ENCODE results near the gene PIK3C2B. TPM values are rescaled to one million over a fixed set of nuclear protein-coding genes. Genes with fewer than 3 reads are reported as not detected.
"Not testable (repeated sequence)": the region's sequence is repeated elsewhere in the genome, so short reads cannot be mapped to it uniquely, and the experiment has no call there.

Gene PIK3C2B
- total and polyA plus RNA-seq, 2 donors from 2014 or later = 2.5 to 36.4 TPM

DNA sequence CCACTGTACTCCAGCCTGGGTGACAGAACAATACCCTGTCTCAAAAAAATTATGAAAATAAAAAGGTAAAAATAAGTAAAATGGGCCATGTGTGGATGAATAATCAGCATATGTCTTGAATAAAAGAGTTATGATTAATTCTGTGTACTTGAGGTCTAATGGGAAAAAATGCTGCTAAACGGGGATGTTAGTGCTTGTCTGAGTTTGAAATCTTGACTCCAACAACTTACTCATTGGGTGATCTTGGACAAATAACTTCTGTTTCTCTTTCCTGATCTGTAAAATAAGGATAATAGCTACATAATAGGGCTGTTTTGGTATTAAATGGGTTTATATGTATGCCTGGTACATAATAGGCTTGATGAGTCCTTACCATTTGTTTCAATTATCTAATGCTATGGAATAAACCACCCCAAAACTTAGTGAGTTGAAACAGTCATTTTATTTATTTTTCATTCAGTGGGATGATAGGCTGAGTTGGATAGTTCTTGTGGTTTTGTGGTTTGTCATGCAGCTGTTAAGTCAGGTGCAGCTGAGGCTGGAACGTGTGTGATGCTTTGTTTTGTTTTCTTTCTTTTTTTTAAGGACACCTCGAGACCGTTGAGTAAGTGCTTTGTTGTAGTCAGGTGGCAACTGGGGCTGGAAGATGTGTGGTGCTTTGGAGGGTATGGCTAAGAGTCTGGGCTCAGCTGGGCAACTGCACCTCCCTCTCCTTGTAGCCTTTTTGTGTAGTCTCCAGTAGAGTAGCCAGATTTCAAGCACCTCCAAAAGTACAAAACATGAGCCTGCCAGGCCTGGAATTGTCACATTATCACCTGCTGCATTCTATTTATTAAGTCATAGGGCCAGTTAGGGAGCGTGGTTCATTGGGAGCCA is 26.5 kb upstream of the PIK3C2B start:
- no peak overlapping the region for H3K27ac ChIP-seq (ENCODE audit: low read depth in 2 of 2, low read length in 2 of 2)
- no peaks in the 10 kb centered on the region for H3K27me3 ChIP-seq (ENCODE audit: control insufficient read depth, insufficient read depth, low read length)
- TF ChIP-seq CTCF (IDR thresholded peaks at IDR 0.05; ENCODE audit: borderline replicate concordance, extremely low read depth, insufficient read depth) = no peak
- peaks cover 0 to 2% (median 0%) of the 10 kb centered on the region in 3 donors for H3K36me3 ChIP-seq (ENCODE audit: control insufficient read depth in 2 of 3, insufficient read depth in 3 of 3, low read length in 3 of 3)
- H3K4me3 ChIP-seq (ENCODE audit: low read length in 3 of 3) = no peak overlapping the region
- FAIRE-seq (no peak), DNase-seq (no peak)
- peaks cover 0 to 8% (median 5%) of the 10 kb centered on the region in 3 donors for H3K4me1 ChIP-seq (ENCODE audit: control insufficient read depth in 2 of 3, insufficient read depth in 2 of 3, low read depth in 1 of 3, low read length in 3 of 3)
- no peak overlapping the region for H3K9ac ChIP-seq (ENCODE audit: low read length in 3 of 3)
- intact Hi-C loops (cut with DNase I) = no loop called here
- H3K9me3 ChIP-seq (ENCODE audit: control insufficient read depth in 2 of 3, insufficient read depth in 1 of 3, low read length in 3 of 3) = peaks cover 0 to 4% (median 0%) of the 10 kb centered on the region in 3 donors

GRCh38 chr1:204517382-204517781 is 22.8 kb upstream of the PIK3C2B start:
- Histone ChIP-seq H3K4me3 (ENCODE audit: low read length in 3 of 3) (peak overlapping the region in 2 of 3 donors; percentile 99 to 100), H3K9ac (ENCODE audit: low read length in 3 of 3) (peak overlapping the region in 1 of 3 donors; percentile 94)
- H3K27ac ChIP-seq (ENCODE audit: low read depth in 2 of 2, low read length in 2 of 2); H3K4me1 ChIP-seq (ENCODE audit: control insufficient read depth in 2 of 3, insufficient read depth in 2 of 3, low read depth in 1 of 3, low read length in 3 of 3); intact Hi-C loops (cut with DNase I); H3K9me3 ChIP-seq (ENCODE audit: control insufficient read depth in 2 of 3, insufficient read depth in 1 of 3, low read length in 3 of 3); DNase-seq; FAIRE-seq; H3K36me3 ChIP-seq (ENCODE audit: control insufficient read depth in 2 of 3, insufficient read depth in 3 of 3, low read length in 3 of 3); H3K27me3 ChIP-seq (ENCODE audit: control insufficient read depth, insufficient read depth, low read length): not testable (repeated sequence)

DNA sequence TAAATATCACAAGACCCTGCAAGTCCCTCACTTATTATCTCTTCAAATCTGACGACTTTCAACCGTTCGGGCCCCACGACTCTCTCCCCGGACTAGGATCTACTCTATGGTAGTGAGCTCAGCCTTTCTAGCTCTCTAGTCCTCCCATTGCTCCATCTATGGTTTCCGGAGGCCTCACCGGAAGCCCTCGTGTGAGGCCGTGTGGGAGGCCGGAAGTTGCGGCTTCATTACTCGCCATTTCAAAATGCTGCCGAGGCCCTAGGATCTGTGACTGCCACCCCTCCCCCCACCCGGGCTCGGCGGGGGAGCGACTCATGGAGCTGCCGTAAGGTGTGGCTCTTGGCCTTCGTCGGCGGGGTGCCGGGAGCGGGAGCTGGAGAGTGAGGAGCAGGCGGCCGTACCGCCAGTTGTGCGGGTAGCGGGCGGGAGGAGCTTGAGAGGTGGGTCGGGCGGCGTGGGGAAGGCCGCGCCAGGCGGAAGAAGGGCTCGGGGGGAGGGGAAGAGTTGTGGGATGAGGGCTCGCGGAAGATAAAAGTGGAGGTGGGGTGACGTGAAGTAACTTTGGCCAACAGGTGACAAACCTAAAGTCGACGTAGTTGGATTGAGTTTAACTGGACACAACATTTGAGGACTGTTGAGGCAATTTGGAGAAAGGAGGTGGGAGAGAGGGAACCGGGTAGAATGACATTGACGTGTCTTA is 21.7 kb upstream of the PIK3C2B start, which contains the start of gene MDM4:
Gene MDM4, plus strand, starts transcription at position 227 of the 700 bp plus-strand sequence. CDS start 9,113 bp downstream, outside the sequence.
- FAIRE-seq (no peak), DNase-seq (peak; percentile 95 to 99 (median 96))
- Histone ChIP-seq H3K36me3 (ENCODE audit: control insufficient read depth in 2 of 3, insufficient read depth in 3 of 3, low read length in 3 of 3) (peaks cover 0 to 2% (median 0%) of the 10 kb centered on the region in 3 donors), H3K9ac (ENCODE audit: low read length in 3 of 3) (peak within 1 kb of the TSS; percentile 89 to 94 (median 94)), H3K4me3 (ENCODE audit: low read length in 3 of 3) (peak within 1 kb of the TSS; percentile 95 to 100 (median 99)), H3K27ac (ENCODE audit: low read depth in 2 of 2, low read length in 2 of 2) (peak within 1 kb of the TSS; percentile 96 to 98), H3K4me1 (ENCODE audit: control insufficient read depth in 2 of 3, insufficient read depth in 2 of 3, low read depth in 1 of 3, low read length in 3 of 3) (peaks cover 0 to 8% (median 5%) of the 10 kb centered on the region in 3 donors), H3K27me3 (ENCODE audit: control insufficient read depth, insufficient read depth, low read length) (no peaks in the 10 kb centered on the region), H3K9me3 (ENCODE audit: control insufficient read depth in 2 of 3, insufficient read depth in 1 of 3, low read length in 3 of 3) (no peaks in the 10 kb centered on the region)
- no peak for TF ChIP-seq CTCF (IDR thresholded peaks at IDR 0.05; ENCODE audit: borderline replicate concordance, extremely low read depth, insufficient read depth)
- intact Hi-C loops (cut with DNase I) = no loop called here

DNA sequence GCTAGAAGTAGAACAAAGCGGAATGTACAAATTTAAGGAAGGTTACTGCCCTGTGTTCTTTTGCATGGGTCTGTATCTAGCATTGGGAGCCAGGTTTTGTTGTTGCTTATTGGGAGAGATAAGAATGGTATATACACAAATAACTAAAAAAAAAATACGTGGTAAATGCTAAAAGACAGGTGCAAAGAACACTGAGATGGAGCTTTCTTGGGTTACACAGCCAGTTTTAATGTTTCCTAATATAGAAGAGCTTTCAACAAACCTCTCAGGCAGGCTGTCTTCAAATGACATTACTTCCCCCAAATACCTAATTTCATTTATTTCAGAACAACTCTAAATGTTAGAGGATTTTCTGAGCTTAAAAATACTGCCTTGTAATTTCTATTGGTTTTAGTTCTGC is 20.2 kb upstream of the PIK3C2B start:
- FAIRE-seq = no peak
- DNase-seq = no peak
- H3K9me3 ChIP-seq (ENCODE audit: control insufficient read depth in 2 of 3, insufficient read depth in 1 of 3, low read length in 3 of 3) = no peaks in the 10 kb centered on the region
- no peaks in the 10 kb centered on the region for H3K27me3 ChIP-seq (ENCODE audit: control insufficient read depth, insufficient read depth, low read length)
- no peak overlapping the region for H3K4me3 ChIP-seq (ENCODE audit: low read length in 3 of 3)
- H3K27ac ChIP-seq (ENCODE audit: low read depth in 2 of 2, low read length in 2 of 2) = no peak overlapping the region
- H3K36me3 ChIP-seq (ENCODE audit: control insufficient read depth in 2 of 3, insufficient read depth in 3 of 3, low read length in 3 of 3) = peaks cover 0 to 2% (median 0%) of the 10 kb centered on the region in 3 donors
- peaks cover 0 to 8% (median 5%) of the 10 kb centered on the region in 3 donors for H3K4me1 ChIP-seq (ENCODE audit: control insufficient read depth in 2 of 3, insufficient read depth in 2 of 3, low read depth in 1 of 3, low read length in 3 of 3)
- no peak for TF ChIP-seq CTCF (IDR thresholded peaks at IDR 0.05; ENCODE audit: borderline replicate concordance, extremely low read depth, insufficient read depth)
- intact Hi-C loops (cut with DNase I) = no loop called here
- no peak overlapping the region for H3K9ac ChIP-seq (ENCODE audit: low read length in 3 of 3)
